ENCODE measurements around the gene MIA.
A peak's percentile ranks its signal among the peaks of the same experiment; 100 is the strongest.

MIA gene

DNA sequence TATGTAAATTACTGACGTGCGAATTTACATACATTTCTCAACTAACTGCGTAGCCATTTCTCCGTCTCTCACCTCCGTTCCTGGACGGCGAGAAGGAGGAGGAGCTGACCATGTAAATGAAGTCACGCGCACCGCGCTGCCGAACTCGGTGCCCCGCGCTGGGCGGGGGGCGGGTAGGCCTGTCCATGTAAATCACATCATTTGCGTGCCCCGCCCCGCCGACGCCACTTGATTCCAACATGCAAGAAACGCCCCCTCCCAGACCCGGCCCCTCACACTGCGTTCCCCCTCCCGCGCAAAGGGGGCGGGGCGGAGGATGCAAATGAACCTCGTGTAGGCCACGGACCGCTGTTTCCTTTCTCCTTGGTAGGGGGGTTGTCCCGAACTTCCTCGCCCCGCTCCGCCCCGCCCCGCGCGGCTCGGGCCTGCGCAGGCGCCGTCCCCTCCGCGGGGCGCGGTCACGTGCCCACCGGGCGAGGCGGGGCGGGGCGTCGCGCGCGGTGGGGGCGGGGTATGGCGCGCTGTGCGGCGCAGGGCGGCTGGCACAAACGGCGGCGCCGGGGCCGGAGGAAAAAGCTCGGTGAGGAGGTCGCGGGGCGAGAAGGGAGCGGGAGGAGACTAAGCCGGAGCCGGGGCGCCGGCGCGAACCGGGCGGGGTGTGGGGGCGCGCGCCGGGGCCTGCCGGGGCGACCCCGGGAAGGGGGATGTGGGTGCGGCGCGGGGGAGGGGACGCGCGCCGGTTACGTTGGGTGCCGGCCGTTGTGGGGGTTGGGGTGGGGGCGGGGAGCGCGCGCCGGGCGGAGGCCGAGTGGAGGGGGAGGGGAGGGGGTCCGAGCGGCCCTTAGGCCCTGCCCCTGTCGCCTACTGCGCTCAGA, 23.6 kb downstream of the MIA start, which contains the start of gene EGLN2 (continued):
- TF ChIP-seq, protein P1, sequence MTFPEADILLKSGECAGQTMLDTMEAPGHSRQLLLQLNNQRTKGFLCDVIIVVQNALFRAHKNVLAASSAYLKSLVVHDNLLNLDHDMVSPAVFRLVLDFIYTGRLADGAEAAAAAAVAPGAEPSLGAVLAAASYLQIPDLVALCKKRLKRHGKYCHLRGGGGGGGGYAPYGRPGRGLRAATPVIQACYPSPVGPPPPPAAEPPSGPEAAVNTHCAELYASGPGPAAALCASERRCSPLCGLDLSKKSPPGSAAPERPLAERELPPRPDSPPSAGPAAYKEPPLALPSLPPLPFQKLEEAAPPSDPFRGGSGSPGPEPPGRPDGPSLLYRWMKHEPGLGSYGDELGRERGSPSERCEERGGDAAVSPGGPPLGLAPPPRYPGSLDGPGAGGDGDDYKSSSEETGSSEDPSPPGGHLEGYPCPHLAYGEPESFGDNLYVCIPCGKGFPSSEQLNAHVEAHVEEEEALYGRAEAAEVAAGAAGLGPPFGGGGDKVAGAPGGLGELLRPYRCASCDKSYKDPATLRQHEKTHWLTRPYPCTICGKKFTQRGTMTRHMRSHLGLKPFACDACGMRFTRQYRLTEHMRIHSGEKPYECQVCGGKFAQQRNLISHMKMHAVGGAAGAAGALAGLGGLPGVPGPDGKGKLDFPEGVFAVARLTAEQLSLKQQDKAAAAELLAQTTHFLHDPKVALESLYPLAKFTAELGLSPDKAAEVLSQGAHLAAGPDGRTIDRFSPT (tag by site-specific recombination; IDR thresholded peaks at IDR 0.05) = peak; percentile 90
- 0 out of 2 replicates have a peak, but pooled peaks have one; percentile 3 for TF ChIP-seq ZNF558 (tag by site-specific recombination; IDR thresholded peaks at IDR 0.05)
- no peak for TF ChIP-seq ZNF155 (tag by site-specific recombination; IDR thresholded peaks at IDR 0.05)
- peak; percentile 33; the same call in 1 of the 2 replicates for TF ChIP-seq ZNF24 (tag by site-specific recombination; IDR thresholded peaks at IDR 0.05)
- TF ChIP-seq ZNF133 (tag by site-specific recombination; IDR thresholded peaks at IDR 0.05) = no peak
- no peak for TF ChIP-seq ZNF10 (tag by site-specific recombination; IDR thresholded peaks at IDR 0.05)
- TF ChIP-seq ZNF335 (tag by site-specific recombination; conservative IDR thresholded peaks at IDR 0.05) = peak; percentile 20
- peak; percentile 99 for TF ChIP-seq KLF16 (tag by site-specific recombination; IDR thresholded peaks at IDR 0.05)
- TF ChIP-seq ZNF701 (tag by site-specific recombination; IDR thresholded peaks at IDR 0.05) = no peak
- TF ChIP-seq SP3 (tag by site-specific recombination; IDR thresholded peaks at IDR 0.05) = peak; percentile 99
- TF ChIP-seq ZFHX2 (tag by site-specific recombination; conservative IDR thresholded peaks at IDR 0.05) = peak; percentile 82
- TF ChIP-seq ZBTB8A (tag by site-specific recombination; IDR thresholded peaks at IDR 0.05) = peak; percentile 84
- 0 out of 2 replicates have a peak, but pooled peaks have one; percentile 1 for TF ChIP-seq PRDM1 (tag by site-specific recombination; IDR thresholded peaks at IDR 0.05)
- TF ChIP-seq, protein P2, sequence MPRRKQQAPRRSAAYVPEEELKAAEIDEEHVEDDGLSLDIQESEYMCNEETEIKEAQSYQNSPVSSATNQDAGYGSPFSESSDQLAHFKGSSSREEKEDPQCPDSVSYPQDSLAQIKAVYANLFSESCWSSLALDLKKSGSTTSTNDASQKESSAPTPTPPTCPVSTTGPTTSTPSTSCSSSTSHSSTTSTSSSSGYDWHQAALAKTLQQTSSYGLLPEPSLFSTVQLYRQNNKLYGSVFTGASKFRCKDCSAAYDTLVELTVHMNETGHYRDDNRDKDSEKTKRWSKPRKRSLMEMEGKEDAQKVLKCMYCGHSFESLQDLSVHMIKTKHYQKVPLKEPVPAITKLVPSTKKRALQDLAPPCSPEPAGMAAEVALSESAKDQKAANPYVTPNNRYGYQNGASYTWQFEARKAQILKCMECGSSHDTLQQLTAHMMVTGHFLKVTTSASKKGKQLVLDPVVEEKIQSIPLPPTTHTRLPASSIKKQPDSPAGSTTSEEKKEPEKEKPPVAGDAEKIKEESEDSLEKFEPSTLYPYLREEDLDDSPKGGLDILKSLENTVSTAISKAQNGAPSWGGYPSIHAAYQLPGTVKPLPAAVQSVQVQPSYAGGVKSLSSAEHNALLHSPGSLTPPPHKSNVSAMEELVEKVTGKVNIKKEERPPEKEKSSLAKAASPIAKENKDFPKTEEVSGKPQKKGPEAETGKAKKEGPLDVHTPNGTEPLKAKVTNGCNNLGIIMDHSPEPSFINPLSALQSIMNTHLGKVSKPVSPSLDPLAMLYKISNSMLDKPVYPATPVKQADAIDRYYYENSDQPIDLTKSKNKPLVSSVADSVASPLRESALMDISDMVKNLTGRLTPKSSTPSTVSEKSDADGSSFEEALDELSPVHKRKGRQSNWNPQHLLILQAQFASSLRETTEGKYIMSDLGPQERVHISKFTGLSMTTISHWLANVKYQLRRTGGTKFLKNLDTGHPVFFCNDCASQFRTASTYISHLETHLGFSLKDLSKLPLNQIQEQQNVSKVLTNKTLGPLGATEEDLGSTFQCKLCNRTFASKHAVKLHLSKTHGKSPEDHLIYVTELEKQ (tag by site-specific recombination; IDR thresholded peaks at IDR 0.05; ENCODE audit: borderline replicate concordance) = no peak
- peak; percentile 54; the same call in 1 of the 2 replicates for TF ChIP-seq IKZF3 (tag by site-specific recombination; IDR thresholded peaks at IDR 0.05)
- peak; percentile 99 for TF ChIP-seq KLF8 (tag by site-specific recombination; IDR thresholded peaks at IDR 0.05)
- no peak for TF ChIP-seq YY2 (tag by site-specific recombination; IDR thresholded peaks at IDR 0.05)
- TF ChIP-seq ZBTB17 (tag by site-specific recombination; IDR thresholded peaks at IDR 0.05) = peak; percentile 12
- TF ChIP-seq, protein P3, sequence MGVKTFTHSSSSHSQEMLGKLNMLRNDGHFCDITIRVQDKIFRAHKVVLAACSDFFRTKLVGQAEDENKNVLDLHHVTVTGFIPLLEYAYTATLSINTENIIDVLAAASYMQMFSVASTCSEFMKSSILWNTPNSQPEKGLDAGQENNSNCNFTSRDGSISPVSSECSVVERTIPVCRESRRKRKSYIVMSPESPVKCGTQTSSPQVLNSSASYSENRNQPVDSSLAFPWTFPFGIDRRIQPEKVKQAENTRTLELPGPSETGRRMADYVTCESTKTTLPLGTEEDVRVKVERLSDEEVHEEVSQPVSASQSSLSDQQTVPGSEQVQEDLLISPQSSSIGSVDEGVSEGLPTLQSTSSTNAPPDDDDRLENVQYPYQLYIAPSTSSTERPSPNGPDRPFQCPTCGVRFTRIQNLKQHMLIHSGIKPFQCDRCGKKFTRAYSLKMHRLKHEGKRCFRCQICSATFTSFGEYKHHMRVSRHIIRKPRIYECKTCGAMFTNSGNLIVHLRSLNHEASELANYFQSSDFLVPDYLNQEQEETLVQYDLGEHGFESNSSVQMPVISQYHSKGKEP (tag by site-specific recombination; IDR thresholded peaks at IDR 0.05) = peak; percentile 32; the same call in 1 of the 2 replicates
- peak; percentile 94 for TF ChIP-seq KLF1 (tag by site-specific recombination; IDR thresholded peaks at IDR 0.05)
- no peak for TF ChIP-seq ZNF585B (tag by site-specific recombination; IDR thresholded peaks at IDR 0.05)
- TF ChIP-seq, protein P4, sequence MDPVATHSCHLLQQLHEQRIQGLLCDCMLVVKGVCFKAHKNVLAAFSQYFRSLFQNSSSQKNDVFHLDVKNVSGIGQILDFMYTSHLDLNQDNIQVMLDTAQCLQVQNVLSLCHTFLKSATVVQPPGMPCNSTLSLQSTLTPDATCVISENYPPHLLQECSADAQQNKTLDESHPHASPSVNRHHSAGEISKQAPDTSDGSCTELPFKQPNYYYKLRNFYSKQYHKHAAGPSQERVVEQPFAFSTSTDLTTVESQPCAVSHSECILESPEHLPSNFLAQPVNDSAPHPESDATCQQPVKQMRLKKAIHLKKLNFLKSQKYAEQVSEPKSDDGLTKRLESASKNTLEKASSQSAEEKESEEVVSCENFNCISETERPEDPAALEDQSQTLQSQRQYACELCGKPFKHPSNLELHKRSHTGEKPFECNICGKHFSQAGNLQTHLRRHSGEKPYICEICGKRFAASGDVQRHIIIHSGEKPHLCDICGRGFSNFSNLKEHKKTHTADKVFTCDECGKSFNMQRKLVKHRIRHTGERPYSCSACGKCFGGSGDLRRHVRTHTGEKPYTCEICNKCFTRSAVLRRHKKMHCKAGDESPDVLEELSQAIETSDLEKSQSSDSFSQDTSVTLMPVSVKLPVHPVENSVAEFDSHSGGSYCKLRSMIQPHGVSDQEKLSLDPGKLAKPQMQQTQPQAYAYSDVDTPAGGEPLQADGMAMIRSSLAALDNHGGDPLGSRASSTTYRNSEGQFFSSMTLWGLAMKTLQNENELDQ (tag by site-specific recombination; IDR thresholded peaks at IDR 0.05; ENCODE audit: low read depth) = no peak
- TF ChIP-seq SALL2 (tag by site-specific recombination; IDR thresholded peaks at IDR 0.05; ENCODE audit: borderline replicate concordance) = no peak
- peak; percentile 14; the same call in 1 of the 2 replicates for TF ChIP-seq ZNF394 (tag by site-specific recombination; IDR thresholded peaks at IDR 0.05; ENCODE audit: borderline replicate concordance)
- TF ChIP-seq, protein P5, sequence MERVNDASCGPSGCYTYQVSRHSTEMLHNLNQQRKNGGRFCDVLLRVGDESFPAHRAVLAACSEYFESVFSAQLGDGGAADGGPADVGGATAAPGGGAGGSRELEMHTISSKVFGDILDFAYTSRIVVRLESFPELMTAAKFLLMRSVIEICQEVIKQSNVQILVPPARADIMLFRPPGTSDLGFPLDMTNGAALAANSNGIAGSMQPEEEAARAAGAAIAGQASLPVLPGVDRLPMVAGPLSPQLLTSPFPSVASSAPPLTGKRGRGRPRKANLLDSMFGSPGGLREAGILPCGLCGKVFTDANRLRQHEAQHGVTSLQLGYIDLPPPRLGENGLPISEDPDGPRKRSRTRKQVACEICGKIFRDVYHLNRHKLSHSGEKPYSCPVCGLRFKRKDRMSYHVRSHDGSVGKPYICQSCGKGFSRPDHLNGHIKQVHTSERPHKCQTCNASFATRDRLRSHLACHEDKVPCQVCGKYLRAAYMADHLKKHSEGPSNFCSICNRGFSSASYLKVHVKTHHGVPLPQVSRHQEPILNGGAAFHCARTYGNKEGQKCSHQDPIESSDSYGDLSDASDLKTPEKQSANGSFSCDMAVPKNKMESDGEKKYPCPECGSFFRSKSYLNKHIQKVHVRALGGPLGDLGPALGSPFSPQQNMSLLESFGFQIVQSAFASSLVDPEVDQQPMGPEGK (tag by site-specific recombination; IDR thresholded peaks at IDR 0.05) = peak; percentile 100
- TF ChIP-seq, protein P6, sequence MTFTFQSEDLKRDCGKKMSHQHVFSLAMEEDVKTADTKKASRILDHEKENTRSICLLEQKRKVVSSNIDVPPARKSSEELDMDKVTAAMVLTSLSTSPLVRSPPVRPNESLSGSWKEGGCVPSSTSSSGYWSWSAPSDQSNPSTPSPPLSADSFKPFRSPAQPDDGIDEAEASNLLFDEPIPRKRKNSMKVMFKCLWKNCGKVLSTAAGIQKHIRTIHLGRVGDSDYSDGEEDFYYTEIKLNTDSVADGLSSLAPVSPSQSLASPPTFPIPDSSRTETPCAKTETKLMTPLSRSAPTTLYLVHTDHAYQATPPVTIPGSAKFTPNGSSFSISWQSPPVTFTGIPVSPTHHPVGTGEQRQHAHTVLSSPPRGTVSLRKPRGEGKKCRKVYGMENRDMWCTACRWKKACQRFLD (tag by site-specific recombination; IDR thresholded peaks at IDR 0.05) = no peak
